ENCODE data around the gene COX10.

COX10 gene

DNA sequence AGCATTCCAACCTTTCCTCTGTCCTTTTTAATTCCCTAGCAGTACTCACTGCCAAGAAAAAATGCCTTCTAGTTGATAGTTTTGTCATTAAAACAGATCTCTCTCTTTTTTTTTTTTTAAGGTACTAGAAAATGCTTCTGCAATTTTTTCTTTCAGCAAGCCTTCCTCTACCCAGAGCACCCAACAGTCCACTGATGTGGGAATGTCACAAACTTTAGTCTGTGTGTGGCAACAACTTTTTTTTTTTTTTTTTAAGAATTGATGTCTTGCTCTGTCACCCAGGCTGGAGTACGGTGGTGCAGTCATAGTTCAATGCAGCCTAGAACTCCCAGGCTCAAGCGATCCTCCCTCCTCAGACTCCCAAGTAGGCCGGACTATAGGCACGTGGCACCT, 132.7 kb downstream of the COX10 start:
- no CpG with 5 or more reads among the region's 4 CpGs for WGBS (ENCODE audit: extremely low coverage, insufficient coverage, insufficient read length)
- no peak overlapping the region for H2BK5ac ChIP-seq (ENCODE audit: low read depth, low read length, poor library complexity)

DNA sequence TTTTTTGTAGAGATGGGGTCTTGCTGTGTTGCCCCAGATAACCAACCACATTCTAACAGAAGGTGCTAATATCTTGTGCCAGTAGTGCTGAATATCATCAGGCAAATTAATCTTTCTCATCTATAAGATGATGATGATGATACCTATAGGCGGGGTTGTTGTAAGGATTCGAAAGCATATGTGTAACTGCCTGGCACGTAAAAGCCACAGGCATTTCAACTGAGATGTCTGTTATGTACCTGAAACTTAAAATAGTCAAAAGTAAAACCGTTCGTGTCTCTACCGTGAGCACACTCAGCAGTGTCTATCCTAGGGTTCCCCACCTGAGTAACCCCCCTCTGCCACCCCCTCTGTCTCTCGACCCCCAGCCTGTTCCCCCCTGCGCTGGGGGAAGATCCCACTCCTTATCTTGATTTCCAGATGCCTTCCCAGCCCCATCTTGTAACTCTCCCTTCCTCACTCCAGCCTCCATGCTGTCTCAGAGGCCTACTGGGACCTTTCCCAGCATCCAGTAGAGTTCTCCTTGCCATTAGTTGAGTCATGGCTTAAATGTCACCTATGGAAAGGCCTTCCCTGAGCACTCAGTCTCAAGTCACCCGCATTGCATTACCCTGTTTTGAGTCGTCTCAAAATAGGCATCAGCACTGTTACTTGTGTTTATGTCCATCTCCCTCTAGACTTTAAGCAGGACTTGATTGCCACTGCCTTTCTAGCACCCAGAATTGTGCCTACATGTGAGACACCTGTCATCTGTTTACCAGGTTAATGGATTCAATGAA, 133.3 kb downstream of the COX10 start:
- Histone ChIP-seq H3K79me2 (ENCODE audit: control insufficient read depth, insufficient read depth, low read length, poor library complexity) (no peaks in the 10 kb centered on the region), H3K4me3 (ENCODE audit: low read depth, low read length) (no peak overlapping the region), H2AFZ (ENCODE audit: insufficient read depth, low read length, poor library complexity) (no peak overlapping the region), H3K4me1 (ENCODE audit: control insufficient read depth in 1 of 2, insufficient read depth in 2 of 2, low read length in 2 of 2) (peaks cover under 1% of the 10 kb centered on the region in 2 experiments), H2AK5ac (ENCODE audit: low read length) (no peak overlapping the region), H3K27ac (ENCODE audit: low read depth, low read length) (no peak overlapping the region), H3K14ac (ENCODE audit: low read length) (no peak overlapping the region), H2BK12ac (ENCODE audit: low read length) (no peak overlapping the region), H3K9me3 (ENCODE audit: insufficient read depth, low read depth, low read length) (no peaks in the 10 kb centered on the region), H2BK120ac (ENCODE audit: insufficient read depth, low read length, poor library complexity) (no peak overlapping the region), H3K79me1 (ENCODE audit: low read length) (no peaks in the 10 kb centered on the region), H3K9ac (ENCODE audit: low read length) (no peak overlapping the region), H4K8ac (ENCODE audit: low read depth, low read length) (no peak overlapping the region), H4K91ac (ENCODE audit: low read depth, low read length) (no peak overlapping the region), H4K12ac (ENCODE audit: low read depth, low read length) (no peak overlapping the region), H3K36me3 (ENCODE audit: control insufficient read depth in 1 of 2, insufficient read depth in 2 of 2, low read length in 2 of 2) (peaks cover 0 to 4% of the 10 kb centered on the region in 2 experiments), H3K4ac (ENCODE audit: low read depth, low read length) (no peak overlapping the region), H3K23ac (ENCODE audit: low read length) (no peak overlapping the region), H3K4me2 (ENCODE audit: low read length) (no peak overlapping the region), H3K18ac (ENCODE audit: low read length) (no peak overlapping the region), H2BK5ac (ENCODE audit: low read depth, low read length, poor library complexity) (no peak overlapping the region), H3K27me3 (ENCODE audit: insufficient read depth, low read length) (no peaks in the 10 kb centered on the region)
- DNase-seq, result no peak
- WGBS (ENCODE audit: extremely low coverage, insufficient coverage, insufficient read length), result no CpG with 5 or more reads among the region's 10 CpGs

More for the DNA sequence above, 132.7 kb downstream of the COX10 start:
- Histone ChIP-seq H3K4me1 (ENCODE audit: control insufficient read depth in 1 of 2, insufficient read depth in 2 of 2, low read length in 2 of 2) (no peaks in the 10 kb centered on the region), H2AK5ac (ENCODE audit: low read length) (no peak overlapping the region), H3K23ac (ENCODE audit: low read length) (no peak overlapping the region), H4K8ac (ENCODE audit: low read depth, low read length) (no peak overlapping the region), H4K12ac (ENCODE audit: low read depth, low read length) (no peak overlapping the region), H3K27ac (ENCODE audit: low read depth, low read length) (no peak overlapping the region), H2AFZ (ENCODE audit: insufficient read depth, low read length, poor library complexity) (no peak overlapping the region), H3K36me3 (ENCODE audit: control insufficient read depth in 1 of 2, insufficient read depth in 2 of 2, low read length in 2 of 2) (peaks cover 0 to 3% of the 10 kb centered on the region in 2 experiments), H3K4me2 (ENCODE audit: low read length) (no peak overlapping the region), H3K18ac (ENCODE audit: low read length) (no peak overlapping the region), H3K9ac (ENCODE audit: low read length) (no peak overlapping the region), H3K4ac (ENCODE audit: low read depth, low read length) (no peak overlapping the region), H3K79me1 (ENCODE audit: low read length) (no peaks in the 10 kb centered on the region), H3K27me3 (ENCODE audit: insufficient read depth, low read length) (no peaks in the 10 kb centered on the region), H2BK120ac (ENCODE audit: insufficient read depth, low read length, poor library complexity) (no peak overlapping the region), H3K4me3 (ENCODE audit: low read depth, low read length) (no peak overlapping the region), H2BK12ac (ENCODE audit: low read length) (no peak overlapping the region), H3K9me3 (ENCODE audit: insufficient read depth, low read depth, low read length) (no peaks in the 10 kb centered on the region), H3K14ac (ENCODE audit: low read length) (no peak overlapping the region), H3K79me2 (ENCODE audit: control insufficient read depth, insufficient read depth, low read length, poor library complexity) (no peaks in the 10 kb centered on the region), H4K91ac (ENCODE audit: low read depth, low read length) (no peak overlapping the region)
- DNase-seq, result no peak

DNA sequence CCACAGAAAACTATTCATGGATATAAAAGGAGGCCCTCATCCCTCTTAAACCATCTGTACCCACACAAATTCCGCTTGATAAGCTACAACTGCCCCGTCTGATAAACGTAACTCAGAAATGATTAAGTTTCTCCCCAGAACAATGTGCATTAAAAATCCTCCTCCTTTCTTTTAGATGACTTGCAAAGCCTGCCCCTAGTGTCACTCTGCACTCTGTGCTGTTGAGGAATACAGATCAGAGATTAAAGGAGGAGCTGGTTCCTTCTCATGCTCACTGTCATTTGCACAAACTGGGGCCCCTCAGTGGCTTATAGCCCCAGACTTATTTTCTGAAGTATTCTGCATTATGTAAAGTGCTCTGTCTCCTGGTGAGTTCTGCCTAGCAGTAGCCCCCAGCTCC, 134.1 kb downstream of the COX10 start:
- Histone ChIP-seq H3K9ac (ENCODE audit: low read length) (no peak overlapping the region), H3K36me3 (ENCODE audit: control insufficient read depth in 1 of 2, insufficient read depth in 2 of 2, low read length in 2 of 2) (peaks cover 0 to 4% of the 10 kb centered on the region in 2 experiments), H3K23ac (ENCODE audit: low read length) (no peak overlapping the region), H3K14ac (ENCODE audit: low read length) (no peak overlapping the region), H4K91ac (ENCODE audit: low read depth, low read length) (no peak overlapping the region), H4K12ac (ENCODE audit: low read depth, low read length) (no peak overlapping the region), H4K8ac (ENCODE audit: low read depth, low read length) (no peak overlapping the region), H2BK12ac (ENCODE audit: low read length) (no peak overlapping the region), H3K4me1 (ENCODE audit: control insufficient read depth in 1 of 2, insufficient read depth in 2 of 2, low read length in 2 of 2) (peaks cover 4 to 6% of the 10 kb centered on the region in 2 experiments), H2BK5ac (ENCODE audit: low read depth, low read length, poor library complexity) (no peak overlapping the region), H2AK5ac (ENCODE audit: low read length) (no peak overlapping the region), H2AFZ (ENCODE audit: insufficient read depth, low read length, poor library complexity) (no peak overlapping the region), H3K27ac (ENCODE audit: low read depth, low read length) (no peak overlapping the region), H3K27me3 (ENCODE audit: insufficient read depth, low read length) (no peaks in the 10 kb centered on the region), H3K4ac (ENCODE audit: low read depth, low read length) (no peak overlapping the region), H2BK120ac (ENCODE audit: insufficient read depth, low read length, poor library complexity) (no peak overlapping the region), H3K18ac (ENCODE audit: low read length) (no peak overlapping the region), H3K79me2 (ENCODE audit: control insufficient read depth, insufficient read depth, low read length, poor library complexity) (no peaks in the 10 kb centered on the region), H3K9me3 (ENCODE audit: insufficient read depth, low read depth, low read length) (no peaks in the 10 kb centered on the region), H3K79me1 (ENCODE audit: low read length) (no peaks in the 10 kb centered on the region), H3K4me3 (ENCODE audit: low read depth, low read length) (no peak overlapping the region), H3K4me2 (ENCODE audit: low read length) (no peak overlapping the region)
- DNase-seq, result no peak
- no CpG with 5 or more reads among the region's 3 CpGs for WGBS (ENCODE audit: extremely low coverage, insufficient coverage, insufficient read length)

DNA sequence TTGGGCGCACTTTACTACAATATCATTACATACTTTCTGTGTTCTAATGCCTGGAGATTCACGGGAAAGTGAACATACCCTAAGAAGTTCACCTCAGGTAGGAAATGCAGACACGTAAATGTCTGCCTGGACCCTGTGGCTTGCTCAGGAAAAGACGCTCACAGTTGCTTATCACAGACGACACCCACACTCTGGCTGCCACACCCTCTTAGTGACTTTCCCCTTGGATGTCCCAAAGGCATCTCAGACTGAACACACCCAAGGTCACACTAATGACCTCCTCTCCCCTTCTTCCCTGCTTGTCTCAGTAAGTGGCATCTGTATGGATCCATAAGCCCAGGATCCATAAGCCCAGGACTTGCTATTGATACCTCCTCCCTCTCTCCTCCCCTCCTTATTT, 134.8 kb downstream of the COX10 start:
- Histone ChIP-seq H3K9me3 (ENCODE audit: insufficient read depth, low read depth, low read length) (no peaks in the 10 kb centered on the region), H4K8ac (ENCODE audit: low read depth, low read length) (no peak overlapping the region), H3K36me3 (ENCODE audit: control insufficient read depth in 1 of 2, insufficient read depth in 2 of 2, low read length in 2 of 2) (peaks cover 0 to 4% of the 10 kb centered on the region in 2 experiments), H3K4me1 (ENCODE audit: control insufficient read depth in 1 of 2, insufficient read depth in 2 of 2, low read length in 2 of 2) (peaks cover 4 to 6% of the 10 kb centered on the region in 2 experiments), H2BK5ac (ENCODE audit: low read depth, low read length, poor library complexity) (no peak overlapping the region), H3K4ac (ENCODE audit: low read depth, low read length) (no peak overlapping the region), H3K79me2 (ENCODE audit: control insufficient read depth, insufficient read depth, low read length, poor library complexity) (no peaks in the 10 kb centered on the region), H4K91ac (ENCODE audit: low read depth, low read length) (no peak overlapping the region), H2BK12ac (ENCODE audit: low read length) (no peak overlapping the region), H3K23ac (ENCODE audit: low read length) (no peak overlapping the region), H3K9ac (ENCODE audit: low read length) (no peak overlapping the region), H3K79me1 (ENCODE audit: low read length) (no peaks in the 10 kb centered on the region), H3K27ac (ENCODE audit: low read depth, low read length) (no peak overlapping the region), H3K14ac (ENCODE audit: low read length) (no peak overlapping the region), H2AFZ (ENCODE audit: insufficient read depth, low read length, poor library complexity) (no peak overlapping the region), H4K12ac (ENCODE audit: low read depth, low read length) (no peak overlapping the region), H3K4me3 (ENCODE audit: low read depth, low read length) (no peak overlapping the region), H2BK120ac (ENCODE audit: insufficient read depth, low read length, poor library complexity) (no peak overlapping the region), H3K27me3 (ENCODE audit: insufficient read depth, low read length) (no peaks in the 10 kb centered on the region), H3K18ac (ENCODE audit: low read length) (no peak overlapping the region), H3K4me2 (ENCODE audit: low read length) (no peak overlapping the region), H2AK5ac (ENCODE audit: low read length) (no peak overlapping the region)
- DNase-seq, result no peak
- WGBS (ENCODE audit: extremely low coverage, insufficient coverage, insufficient read length), result no CpG with 5 or more reads among the region's 5 CpGs
